Stimulated activated CD4-positive, alpha-beta T cell treated with anti-CD3 and anti-CD28 coated beads, Interleukin-12 subunit alpha, Interleukin-12 subunit beta, amount 100 ng/mL, for 4 hours (primary cell): ENCODE results near the gene DPH1.

Source experiments
- DNase-seq: peaks from one replicate; pipeline ENCODE4 v3.0.0-alpha.2; 2020

Gene DPH1

GRCh38 chr17:2027528-2028233, 2.3 kb upstream of the DPH1 start:
- no peak for DNase-seq

DNA sequence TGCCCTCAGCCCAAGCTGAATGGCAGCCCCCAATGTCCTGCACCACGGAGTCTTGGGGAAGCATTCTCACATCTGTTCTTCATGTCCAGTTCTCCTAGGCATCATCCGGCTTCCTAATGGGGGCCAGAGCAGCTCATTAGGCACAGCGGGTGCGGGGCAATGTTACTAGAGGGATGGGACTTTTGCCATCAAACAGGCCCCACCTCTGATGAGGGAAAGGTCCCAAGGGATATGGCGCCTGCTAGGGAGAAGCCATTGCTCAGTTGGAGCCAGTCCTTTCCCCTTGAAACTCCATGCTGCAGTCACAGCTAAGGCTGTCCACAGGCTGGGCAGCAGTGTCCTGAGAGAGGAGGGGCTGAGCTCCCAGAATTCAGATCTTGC, 1.7 kb upstream of the DPH1 start:
- no peak for DNase-seq

- no peak for DNase-seq
These were observed 1.2 kb upstream of the DPH1 start for GRCh38 chr17:2028737-2029136.

DNA sequence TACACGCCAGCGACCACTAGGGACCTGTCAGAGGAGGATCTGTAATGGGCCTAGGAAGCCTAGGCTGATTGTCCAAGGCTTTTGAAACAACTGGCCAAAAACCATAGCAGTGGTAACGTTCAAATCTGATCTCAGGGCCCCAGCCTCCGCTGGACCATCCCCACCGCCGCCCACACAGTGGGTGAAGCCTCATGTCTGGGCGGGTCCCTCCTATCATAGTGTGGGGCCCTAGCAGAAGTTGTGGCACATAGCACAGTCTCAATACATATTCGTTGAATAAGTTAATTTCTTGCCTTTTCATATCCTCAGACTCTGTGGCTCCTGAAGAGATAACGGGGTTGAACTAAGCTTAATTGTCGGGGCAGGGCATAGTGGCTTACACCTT, 818 bp downstream of the DPH1 start:
- DNase-seq: peak; percentile 39

- DNase-seq: no peak
These were observed 3.2 kb downstream of the DPH1 start for GRCh38 chr17:2033153-2033552.

DNA sequence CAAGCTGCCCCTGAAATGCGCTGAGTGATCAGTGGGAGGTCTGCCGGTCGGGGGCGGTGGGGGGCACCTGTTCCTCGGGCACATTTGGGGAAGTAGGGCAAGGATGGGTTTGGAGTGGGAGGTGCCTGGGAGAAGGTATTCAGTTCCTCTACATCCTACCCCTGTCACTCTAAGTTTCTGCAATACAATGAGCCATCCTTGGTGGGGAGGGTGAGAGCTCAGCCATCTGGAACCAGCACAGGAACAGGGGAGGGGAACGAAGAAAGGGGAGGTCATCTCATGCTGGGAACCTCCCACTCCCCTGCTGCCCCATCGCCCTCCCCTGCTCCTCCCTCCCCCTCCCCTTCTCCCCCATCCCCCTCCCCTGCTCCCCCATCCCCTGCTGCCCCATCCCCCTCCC, 4.2 kb downstream of the DPH1 start:
- no peak for DNase-seq

GRCh38 chr17:2034806-2035540, 5.0 kb downstream of the DPH1 start:
- no peak for DNase-seq

- DNase-seq: no peak
These were observed 5.9 kb downstream of the DPH1 start for GRCh38 chr17:2035541-2036488.

DNA sequence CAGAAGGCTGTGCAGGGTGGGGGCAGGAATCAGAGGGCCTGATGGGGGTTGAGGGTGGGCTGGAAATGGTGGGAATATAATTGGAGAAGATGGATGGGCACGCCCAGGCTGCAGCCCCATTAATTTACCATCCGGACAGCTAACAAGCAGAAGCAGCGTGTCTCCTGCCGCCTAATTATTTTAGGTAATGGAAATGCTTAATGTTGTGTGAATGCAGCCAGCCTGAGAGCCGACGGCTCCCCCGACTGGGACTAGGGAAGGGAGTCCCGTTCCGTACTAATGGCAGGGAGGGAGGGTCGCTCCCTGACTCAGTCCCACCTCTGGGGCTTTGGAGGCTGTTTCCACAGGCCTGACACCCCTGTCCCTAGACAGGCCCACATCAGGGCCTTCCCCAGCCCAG, 7.2 kb downstream of the DPH1 start:
- no peak for DNase-seq

GRCh38 chr17:2040219-2040827, 10.4 kb downstream of the DPH1 start:
- DNase-seq: no peak

- no peak for DNase-seq
These were observed 11.1 kb downstream of the DPH1 start for GRCh38 chr17:2040942-2041560.

- peak; percentile 98 for DNase-seq
These were observed 11.8 kb downstream of the DPH1 start, which contains the start of gene OVCA2 for GRCh38 chr17:2041561-2042389. OVCA2 (plus strand) TSS chr17:2042022; CDS start chr17:2042048, 26 bp downstream.

DNA sequence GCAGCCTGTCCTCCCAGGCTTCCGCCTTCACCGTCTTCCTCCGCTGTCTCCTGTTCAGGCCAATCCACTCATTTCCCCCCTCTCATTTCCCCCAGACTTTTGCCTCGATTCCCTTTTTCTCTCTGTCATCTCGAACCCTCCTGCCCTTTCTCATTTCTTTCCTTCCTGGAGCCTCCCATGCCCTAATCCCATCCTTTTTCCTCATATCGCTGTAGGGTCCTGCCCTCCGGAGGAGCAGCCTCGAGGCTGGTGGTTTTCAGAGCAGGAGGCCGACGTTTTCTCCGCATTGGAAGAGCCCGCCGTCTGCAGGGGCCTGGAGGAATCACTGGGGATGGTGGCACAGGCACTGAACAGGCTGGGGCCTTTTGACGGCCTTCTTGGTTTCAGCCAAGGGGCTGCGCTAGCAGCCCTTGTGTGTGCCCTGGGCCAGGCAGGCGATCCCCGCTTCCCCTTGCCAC, 12.5 kb downstream of the DPH1 start:
- no peak for DNase-seq

- no peak for DNase-seq
These were observed 13.0 kb downstream of the DPH1 start for GRCh38 chr17:2042933-2043332.

DNA sequence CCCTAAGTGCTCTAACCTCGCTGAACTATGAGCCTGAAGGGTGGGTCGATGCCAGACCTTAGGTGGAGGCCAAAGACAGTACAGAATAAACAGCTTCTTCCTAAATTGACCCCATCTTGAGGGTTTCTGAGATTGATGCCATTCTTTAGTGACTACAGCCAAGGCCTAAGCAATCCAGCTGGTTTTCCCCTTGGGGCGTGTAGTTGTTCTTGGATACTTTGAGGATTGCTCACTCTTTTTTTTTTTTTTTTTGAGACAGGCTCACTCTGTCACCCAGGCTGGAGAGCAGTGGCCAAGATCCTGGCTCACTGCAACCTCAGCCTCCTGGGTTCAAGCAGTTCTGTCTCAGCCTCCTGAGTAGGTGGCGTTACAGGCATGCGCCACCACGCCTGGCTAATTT, 13.8 kb downstream of the DPH1 start:
- DNase-seq: no peak

GRCh38 chr17:2044263-2044894, 14.4 kb downstream of the DPH1 start:
- DNase-seq: no peak

GRCh38 chr17:2047590-2047989, 17.6 kb downstream of the DPH1 start:
- no peak for DNase-seq

- no peak for DNase-seq
These were observed 18.9 kb downstream of the DPH1 start for GRCh38 chr17:2048805-2049204.

- peak; percentile 89 for DNase-seq
These were observed 19.7 kb downstream of the DPH1 start for GRCh38 chr17:2049333-2050299.
